Neuronal stem cell (in vitro differentiated cells): ENCODE measurements around the gene LSM14B.

Experiments used
- DNase-seq: peaks from one replicate; pipeline ENCODE4 v3.0.0-alpha.2; 2013; ENCODE audit warnings: low spot score
- H2AFZ ChIP-seq: one replicate; pipeline ENCODE4 v1.6.1; 2013; ENCODE audit warnings: mild to moderate bottlenecking, low read length, inconsistent platforms
- H2AK5ac ChIP-seq: 2 replicates; pipeline ENCODE4 v1.6.1; 2013; ENCODE audit warnings: low read depth, mild to moderate bottlenecking, inconsistent platforms, low read length, moderate library complexity, mixed read lengths
- H2BK120ac ChIP-seq: 2 replicates; pipeline ENCODE4 v1.6.1; 2013; ENCODE audit warnings: low read depth, mild to moderate bottlenecking, inconsistent platforms, low read length, moderate library complexity, mixed read lengths
- H2BK12ac ChIP-seq: one replicate; pipeline ENCODE4 v1.6.1; 2013; ENCODE audit warnings: low read length, inconsistent platforms
- H2BK15ac ChIP-seq: 2 replicates; pipeline ENCODE4 v1.6.1; 2013; ENCODE audit warnings: mild to moderate bottlenecking, low read length, inconsistent platforms, mixed read lengths
- H2BK5ac ChIP-seq: one replicate; pipeline ENCODE4 v1.6.1; 2013; ENCODE audit warnings: inconsistent platforms, mild to moderate bottlenecking, low read length, moderate library complexity
- H3K14ac ChIP-seq: one replicate; pipeline ENCODE4 v1.6.1; 2013; ENCODE audit warnings: low read length, inconsistent platforms
- H3K18ac ChIP-seq: 2 replicates; pipeline ENCODE4 v1.6.1; 2013; ENCODE audit warnings: low read length, inconsistent platforms
- H3K23ac ChIP-seq: 2 replicates; pipeline ENCODE4 v1.6.1; 2013; ENCODE audit warnings: low read depth, mild to moderate bottlenecking, mixed read lengths, low read length, inconsistent platforms; ENCODE audit not compliant: poor library complexity
- H3K27ac ChIP-seq: replicated peaks from 3 replicates; pipeline ENCODE4 v1.5.1; 2013; ENCODE audit warnings: low read length, inconsistent platforms
- H3K27me3 ChIP-seq, 3 experiments: 2 replicates each; pipeline ENCODE4 v1.6.1; 2013; ENCODE audit warnings: low read length in 3 of 3, mild to moderate bottlenecking in 2 of 3, inconsistent platforms in 1 of 3, low read depth in 1 of 3, mixed read lengths in 1 of 3, moderate library complexity in 1 of 3; ENCODE audit not compliant: control insufficient read depth in 3 of 3, insufficient read depth in 3 of 3
- H3K36me3 ChIP-seq, 2 donors: replicated peaks in 1 of 2; 2 replicates each; pipeline ENCODE4 v1.6.1; 2013; ENCODE audit warnings: low read length in 2 of 2; ENCODE audit not compliant: control insufficient read depth in 2 of 2, insufficient read depth in 2 of 2
- H3K4ac ChIP-seq: 2 replicates; pipeline ENCODE4 v1.6.1; 2013; ENCODE audit warnings: inconsistent platforms, mild to moderate bottlenecking, low read length, moderate library complexity
- H3K4me1 ChIP-seq, 2 donors: 1 replicate in 1 of 2; 2 replicates in 1 of 2; pipeline ENCODE4 v1.6.1; 2013; ENCODE audit warnings: low read length in 2 of 2, low read depth in 1 of 2; ENCODE audit not compliant: control insufficient read depth in 2 of 2, insufficient read depth in 1 of 2
- H3K4me2 ChIP-seq: one replicate; pipeline ENCODE4 v1.6.1; 2013; ENCODE audit warnings: mild to moderate bottlenecking, low read length, inconsistent platforms; ENCODE audit not compliant: insufficient read depth, poor library complexity, severe bottlenecking
- H3K4me3 ChIP-seq, 2 donors: 2 replicates each; pipeline ENCODE4 v1.5.1; 2013; ENCODE audit warnings: low read length in 2 of 2, mild to moderate bottlenecking in 2 of 2, inconsistent platforms in 1 of 2, moderate library complexity in 1 of 2
- H3K79me1 ChIP-seq: one replicate; pipeline ENCODE4 v1.6.1; 2013; ENCODE audit warnings: low read depth, mild to moderate bottlenecking, inconsistent platforms, low read length, moderate library complexity
- H3K9ac ChIP-seq: one replicate; pipeline ENCODE4 v1.6.1; 2013; ENCODE audit warnings: mild to moderate bottlenecking, low read depth, low read length, inconsistent platforms; ENCODE audit not compliant: poor library complexity
- H3K9me3 ChIP-seq, 2 donors: replicated peaks in 1 of 2; 2 replicates each; pipeline versions ENCODE3 to v1.6.1; 2013; ENCODE audit warnings: low read length in 2 of 2, mild to moderate bottlenecking in 2 of 2, inconsistent platforms in 1 of 2, low read depth in 1 of 2, mixed read lengths in 1 of 2, moderate library complexity in 1 of 2; ENCODE audit not compliant: control insufficient read depth in 2 of 2, insufficient read depth in 1 of 2
- H4K8ac ChIP-seq: one replicate; pipeline ENCODE4 v1.6.1; 2013; ENCODE audit warnings: low read depth, mild to moderate bottlenecking, inconsistent platforms, low read length, moderate library complexity
- H4K91ac ChIP-seq: one replicate; pipeline ENCODE4 v1.6.1; 2013; ENCODE audit warnings: low read length, low read depth, mild to moderate bottlenecking, inconsistent platforms; ENCODE audit not compliant: poor library complexity
- WGBS, 2 donors: extraction: QIAGEN DNeasy Blood & Tissue Kit; methylation state at CpG; one replicate each; pipeline ENCODE4 v1.1.7; 2013; ENCODE audit warnings: missing lambda C conversion rate in 2 of 2, mixed read lengths in 1 of 2; ENCODE audit not compliant: insufficient read length in 2 of 2, insufficient replicate concordance in 1 of 2; ENCODE audit errors: extremely low coverage in 2 of 2; 5-methylcytosine and 5-hydroxymethylcytosine counted together

LSM14B gene

DNA sequence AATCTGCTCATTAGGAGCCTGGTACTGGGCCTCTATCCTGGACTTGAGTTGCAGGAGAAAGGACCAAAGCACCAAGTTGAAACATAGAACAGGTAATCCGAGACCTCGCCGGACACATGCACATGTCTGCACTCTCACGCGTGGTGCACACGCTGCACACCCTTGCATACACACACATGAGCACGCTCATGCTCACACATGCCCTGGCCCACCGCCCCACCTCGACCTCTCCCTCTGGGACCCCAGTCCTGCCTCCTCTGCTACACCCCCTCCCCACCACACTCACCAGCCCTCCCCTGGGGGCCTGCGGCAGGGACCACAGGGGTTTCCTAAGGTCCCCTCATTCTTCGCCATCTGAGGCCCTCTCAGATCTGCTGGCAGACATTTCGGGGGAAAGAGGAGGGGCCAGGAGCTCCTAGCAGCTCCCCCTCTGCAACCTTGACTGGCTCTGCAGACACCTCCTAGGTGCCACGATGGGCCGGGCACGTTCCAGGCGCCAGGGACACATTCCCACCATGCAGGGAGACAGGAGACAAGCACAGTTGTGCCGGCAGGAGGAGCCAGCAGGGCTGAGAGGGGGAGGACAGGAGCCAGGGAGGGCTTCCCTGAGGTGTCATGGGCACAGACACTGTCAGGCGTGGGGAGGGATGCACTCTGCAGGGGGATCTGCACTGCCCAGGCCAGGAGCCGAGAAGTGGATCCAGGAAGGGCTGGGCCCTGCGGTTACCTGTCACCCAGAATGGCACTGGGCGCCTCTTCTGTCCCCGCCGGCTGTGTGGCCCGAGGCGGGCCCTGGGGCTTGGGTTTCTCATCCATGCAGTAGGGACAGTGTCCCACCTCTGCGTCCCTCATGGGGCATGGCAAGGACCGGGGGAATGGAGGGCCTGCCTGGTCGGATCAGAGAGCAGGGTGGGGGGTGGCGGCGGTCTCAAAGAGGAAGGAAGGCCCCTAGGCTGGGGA, 25.6 kb upstream of the LSM14B start:
- Histone ChIP-seq H3K79me1 (no peaks in the 10 kb centered on the region), H2BK5ac (no peak overlapping the region), H3K36me3 (no peaks in the 10 kb centered on the region), H3K9ac (peak overlapping the region; percentile 39), H3K4me3 (peak overlapping the region in 1 of 2 donors; percentile 38), H3K18ac (peak overlapping the region; percentile 44), H3K9me3 (peaks cover 0 to 15% of the 10 kb centered on the region in 2 donors), H4K91ac (peak overlapping the region; percentile 49), H3K4me2 (no peak overlapping the region), H3K4me1 (no peaks in the 10 kb centered on the region), H2BK12ac (no peak overlapping the region), H3K27me3 (peaks cover 0 to 8% (median 0%) of the 10 kb centered on the region in 3 experiments), H2AK5ac (peak overlapping the region; percentile 80), H2AFZ (no peak overlapping the region), H3K4ac (peak overlapping the region; percentile 10), H3K27ac (no peak overlapping the region), H3K23ac (peak overlapping the region; percentile 70), H4K8ac (no peak overlapping the region), H2BK120ac (peak overlapping the region; percentile 72), H3K14ac (peak overlapping the region; percentile 17), H2BK15ac (peak overlapping the region; percentile 77)
- WGBS, 2 donors: no CpG with 5 or more reads among the region's 30 CpGs
- DNase-seq: no peak

- H3K4ac ChIP-seq: no peak overlapping the region
- H3K18ac ChIP-seq: peak overlapping the region; percentile 28
- DNase-seq: no peak
- H2AFZ ChIP-seq: no peak overlapping the region
- H3K79me1 ChIP-seq: no peaks in the 10 kb centered on the region
- H2BK120ac ChIP-seq: no peak overlapping the region
- no peak overlapping the region for H3K4me3 ChIP-seq
- H3K27ac ChIP-seq: no peak overlapping the region
- H3K9me3 ChIP-seq: peaks cover 0 to 14% of the 10 kb centered on the region in 2 donors
- no peaks in the 10 kb centered on the region for H3K36me3 ChIP-seq
- H3K4me1 ChIP-seq: no peaks in the 10 kb centered on the region
- peak overlapping the region; percentile 89 for H2BK15ac ChIP-seq
- no peak overlapping the region for H4K91ac ChIP-seq
- H3K14ac ChIP-seq: peak overlapping the region; percentile 89
- no peak overlapping the region for H4K8ac ChIP-seq
- H3K9ac ChIP-seq: no peak overlapping the region
- WGBS, 2 donors: no CpG with 5 or more reads among the region's 16 CpGs
- no peak overlapping the region for H3K23ac ChIP-seq
- no peak overlapping the region for H2BK5ac ChIP-seq
- peak overlapping the region; percentile 69 for H2BK12ac ChIP-seq
- peak overlapping the region; percentile 63 for H2AK5ac ChIP-seq
- H3K27me3 ChIP-seq: peaks cover 0 to 8% (median 0%) of the 10 kb centered on the region in 3 experiments
- H3K4me2 ChIP-seq: no peak overlapping the region
These were observed 24.3 kb upstream of the LSM14B start for GRCh38 chr20:62097881-62098407.

- Histone ChIP-seq H3K27ac (no peak overlapping the region), H3K27me3 (peaks cover 0 to 8% (median 0%) of the 10 kb centered on the region in 3 experiments), H3K4me2 (no peak overlapping the region), H2AK5ac (no peak overlapping the region), H3K4me1 (no peaks in the 10 kb centered on the region), H2BK12ac (no peak overlapping the region), H2BK120ac (no peak overlapping the region), H3K9me3 (peaks cover 0 to 14% of the 10 kb centered on the region in 2 donors), H3K23ac (no peak overlapping the region), H2BK15ac (no peak overlapping the region), H4K91ac (no peak overlapping the region), H3K36me3 (no peaks in the 10 kb centered on the region), H3K4me3 (no peak overlapping the region), H3K4ac (no peak overlapping the region), H4K8ac (no peak overlapping the region), H2AFZ (no peak overlapping the region), H3K14ac (no peak overlapping the region), H3K18ac (no peak overlapping the region), H3K79me1 (no peaks in the 10 kb centered on the region), H3K9ac (no peak overlapping the region), H2BK5ac (no peak overlapping the region)
- no peak for DNase-seq
- no CpG with 5 or more reads among the region's 4 CpGs for WGBS, 2 donors
These were observed 21.2 kb upstream of the LSM14B start for GRCh38 chr20:62101078-62101477.
